ENCODE results near the gene CCDC188.
"Not testable (repeated sequence)": the region's sequence is repeated elsewhere in the genome, so short reads cannot be mapped to it uniquely, and the experiment has no call there.

CCDC188 gene

GRCh38 chr22:20169253-20169822, 18.5 kb upstream of the CCDC188 start:
- no peak for DNase-seq

GRCh38 chr22:20167643-20168322, 16.9 kb upstream of the CCDC188 start:
- no peak for DNase-seq

- no peak for DNase-seq
Measured at GRCh38 chr22:20166703-20167102, 15.8 kb upstream of the CCDC188 start.

GRCh38 chr22:20165913-20166312, 15.1 kb upstream of the CCDC188 start:
- no peak for DNase-seq

GRCh38 chr22:20165421-20165820, 14.6 kb upstream of the CCDC188 start:
- no peak for DNase-seq

- no peak for DNase-seq
Measured at GRCh38 chr22:20164863-20165262, 14.0 kb upstream of the CCDC188 start.

GRCh38 chr22:20160041-20160440, 9.2 kb upstream of the CCDC188 start:
- DNase-seq = no peak

- DNase-seq = not testable (repeated sequence)
Measured at GRCh38 chr22:20159531-20159930, 8.7 kb upstream of the CCDC188 start.

- no peak for DNase-seq
Measured at GRCh38 chr22:20159076-20159475, 8.2 kb upstream of the CCDC188 start.

GRCh38 chr22:20158391-20159036, 7.7 kb upstream of the CCDC188 start:
- DNase-seq = no peak

- no peak for DNase-seq
Measured at GRCh38 chr22:20157430-20158183, 6.8 kb upstream of the CCDC188 start.

GRCh38 chr22:20156611-20157429, 6.0 kb upstream of the CCDC188 start:
- DNase-seq = peak; percentile 60 to 87

GRCh38 chr22:20156042-20156389, 5.2 kb upstream of the CCDC188 start:
- DNase-seq = no peak

GRCh38 chr22:20155330-20156041, 4.6 kb upstream of the CCDC188 start:
- peak in 1 of 2 experiments; percentile 64 for DNase-seq

GRCh38 chr22:20154602-20155187, 3.8 kb upstream of the CCDC188 start:
- DNase-seq = no peak

GRCh38 chr22:20153945-20154344, 3.1 kb upstream of the CCDC188 start:
- DNase-seq = no peak

- DNase-seq = no peak
Measured at GRCh38 chr22:20152464-20152890, 1.6 kb upstream of the CCDC188 start.

- no peak for DNase-seq
Measured at GRCh38 chr22:20151276-20151588, 377 bp upstream of the CCDC188 start.

- DNase-seq = no peak
Measured at GRCh38 chr22:20149257-20150250, 1.3 kb downstream of the CCDC188 start.

- no peak for DNase-seq
Measured at GRCh38 chr22:20148414-20148813, 2.4 kb downstream of the CCDC188 start.
